Trophoblast cell (in vitro differentiated cells and primary cell): ENCODE results near the gene SEL1L2.
"Not testable (repeated sequence)": the region's sequence is repeated elsewhere in the genome, so short reads cannot be mapped to it uniquely, and the experiment has no call there.

Experiments used
- DNase-seq, 2 donors: peaks; one replicate each; pipeline ENCODE4 v3.0.0-alpha.2; 2016
- H2AFZ ChIP-seq: 2 replicates; pipeline ENCODE4 v1.6.1; 2013; ENCODE audit warnings: low read length, moderate library complexity, mild to moderate bottlenecking; ENCODE audit not compliant: insufficient read depth, poor library complexity
- H2AK5ac ChIP-seq: 2 replicates; pipeline ENCODE4 v1.6.1; 2013; ENCODE audit warnings: mild to moderate bottlenecking, low read length
- H2BK120ac ChIP-seq: 2 replicates; pipeline ENCODE4 v1.6.1; 2013; ENCODE audit warnings: low read length, mild to moderate bottlenecking, moderate library complexity; ENCODE audit not compliant: insufficient read depth, poor library complexity
- H2BK12ac ChIP-seq: 2 replicates; pipeline ENCODE4 v1.6.1; 2013; ENCODE audit warnings: mild to moderate bottlenecking, low read length, moderate library complexity
- H2BK5ac ChIP-seq: 2 replicates; pipeline ENCODE4 v1.6.1; 2013; ENCODE audit warnings: low read length, low read depth, moderate library complexity, mild to moderate bottlenecking; ENCODE audit not compliant: poor library complexity
- H3K14ac ChIP-seq: 2 replicates; pipeline ENCODE4 v1.6.1; 2013; ENCODE audit warnings: mild to moderate bottlenecking, low read length
- H3K18ac ChIP-seq: 2 replicates; pipeline ENCODE4 v1.6.1; 2013; ENCODE audit warnings: mild to moderate bottlenecking, low read length
- H3K23ac ChIP-seq: 2 replicates; pipeline ENCODE4 v1.6.1; 2013; ENCODE audit warnings: low read length
- H3K27ac ChIP-seq: 2 replicates; pipeline ENCODE4 v1.5.1; 2013; ENCODE audit warnings: low read depth, mild to moderate bottlenecking, inconsistent platforms, low read length, moderate library complexity
- H3K27me3 ChIP-seq: 2 replicates; pipeline ENCODE4 v1.6.1; 2013; ENCODE audit warnings: inconsistent platforms, mild to moderate bottlenecking, low read length, moderate library complexity; ENCODE audit not compliant: insufficient read depth
- H3K36me3 ChIP-seq, 2 experiments: 1 replicate in 1 of 2; 2 replicates in 1 of 2; pipeline ENCODE4 v1.6.1; 2013; ENCODE audit warnings: low read length in 2 of 2, mild to moderate bottlenecking in 2 of 2, moderate library complexity in 1 of 2; ENCODE audit not compliant: insufficient read depth in 2 of 2, control insufficient read depth in 1 of 2
- H3K4ac ChIP-seq: 2 replicates; pipeline ENCODE4 v1.6.1; 2013; ENCODE audit warnings: low read depth, mild to moderate bottlenecking, low read length, moderate library complexity
- H3K4me1 ChIP-seq, 2 experiments: 1 replicate in 1 of 2; 2 replicates in 1 of 2; pipeline ENCODE4 v1.6.1; 2013; ENCODE audit warnings: low read length in 2 of 2, mild to moderate bottlenecking in 2 of 2, moderate library complexity in 1 of 2; ENCODE audit not compliant: insufficient read depth in 2 of 2, control insufficient read depth in 1 of 2
- H3K4me2 ChIP-seq: 2 replicates; pipeline ENCODE4 v1.6.1; 2013; ENCODE audit warnings: inconsistent platforms, mild to moderate bottlenecking, low read length, moderate library complexity
- H3K4me3 ChIP-seq: 2 replicates; pipeline ENCODE4 v1.5.1; 2013; ENCODE audit warnings: mild to moderate bottlenecking, low read depth, low read length, inconsistent platforms
- H3K79me1 ChIP-seq: one replicate; pipeline ENCODE4 v1.6.1; 2013; ENCODE audit warnings: low read length
- H3K79me2 ChIP-seq: 2 replicates; pipeline ENCODE4 v1.6.1; 2013; ENCODE audit warnings: low read length, mild to moderate bottlenecking; ENCODE audit not compliant: control insufficient read depth, insufficient read depth, poor library complexity
- H3K9ac ChIP-seq: 2 replicates; pipeline ENCODE4 v1.6.1; 2013; ENCODE audit warnings: mild to moderate bottlenecking, low read length
- H3K9me3 ChIP-seq: 2 replicates; pipeline ENCODE4 v1.6.1; 2013; ENCODE audit warnings: low read depth, mild to moderate bottlenecking, control low read depth, inconsistent platforms, low read length; ENCODE audit not compliant: insufficient read depth
- H4K12ac ChIP-seq: 2 replicates; pipeline ENCODE4 v1.6.1; 2013; ENCODE audit warnings: low read depth, mild to moderate bottlenecking, low read length, moderate library complexity
- H4K8ac ChIP-seq: 2 replicates; pipeline ENCODE4 v1.6.1; 2013; ENCODE audit warnings: low read depth, mild to moderate bottlenecking, low read length, moderate library complexity
- H4K91ac ChIP-seq: one replicate; pipeline ENCODE4 v1.6.1; 2013; ENCODE audit warnings: low read depth, mild to moderate bottlenecking, low read length, moderate library complexity
- WGBS: extraction: QIAGEN DNeasy Blood & Tissue Kit; methylation state at CpG from one replicate; pipeline ENCODE4 v1.1.7; 2013; ENCODE audit warnings: missing lambda C conversion rate; ENCODE audit not compliant: insufficient read length, insufficient coverage; ENCODE audit errors: extremely low coverage; 5-methylcytosine and 5-hydroxymethylcytosine counted together

SEL1L2 gene

DNA sequence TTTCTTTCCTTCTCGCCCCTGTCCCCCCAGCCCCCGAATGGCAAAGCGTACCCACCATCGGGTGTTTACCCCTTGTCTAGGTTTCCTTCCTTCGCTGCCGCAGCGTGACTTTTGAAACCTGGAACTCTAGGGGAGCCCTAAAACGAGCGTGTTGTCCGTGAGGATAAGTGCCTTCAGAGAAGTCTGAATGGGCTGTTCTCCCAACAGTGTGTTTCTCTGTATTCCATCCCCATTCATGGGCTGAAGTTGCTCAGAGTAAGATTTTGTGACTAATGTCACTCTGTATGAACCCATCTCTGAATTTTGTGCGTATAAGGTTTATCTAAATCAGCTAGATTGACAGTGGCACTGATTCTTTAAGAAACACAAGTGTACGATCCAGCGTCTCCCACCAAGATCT, 5.9 kb upstream of the SEL1L2 start:
- Histone ChIP-seq H2BK120ac (no peak overlapping the region), H2AK5ac (no peak overlapping the region), H3K27ac (no peak overlapping the region), H3K4me3 (peak overlapping the region; percentile 86), H3K36me3 (no peaks in the 10 kb centered on the region), H3K18ac (no peak overlapping the region), H3K27me3 (peaks cover 7% of the 10 kb centered on the region), H2BK12ac (no peak overlapping the region), H4K12ac (no peak overlapping the region), H4K8ac (no peak overlapping the region), H3K79me2 (no peaks in the 10 kb centered on the region), H3K23ac (peak overlapping the region; percentile 73), H2AFZ (peak overlapping the region; percentile 39), H3K14ac (no peak overlapping the region), H2BK5ac (no peak overlapping the region), H3K4me1 (peaks cover 0 to 5% of the 10 kb centered on the region in 2 experiments), H4K91ac (no peak overlapping the region), H3K9ac (no peak overlapping the region), H3K4me2 (peak overlapping the region; percentile 98), H3K79me1 (no peaks in the 10 kb centered on the region), H3K4ac (no peak overlapping the region), H3K9me3 (no peaks in the 10 kb centered on the region)
- WGBS: no CpG with 5 or more reads among the region's 13 CpGs
- DNase-seq: peak in 1 of 2 donors; percentile 6

- Histone ChIP-seq H3K4me1 (peaks cover 0 to 5% of the 10 kb centered on the region in 2 experiments), H2BK5ac (no peak overlapping the region)
These were observed 5.4 kb upstream of the SEL1L2 start for GRCh38 chr20:13995841-13996240.

GRCh38 chr20:13995086-13995665, 4.8 kb upstream of the SEL1L2 start, which contains the start of gene MACROD2:
MACROD2 (plus strand) TSS chr20:13995516.
- Histone ChIP-seq H2BK12ac (no peak within 1 kb of the TSS), H3K4me3 (peak within 1 kb of the TSS; percentile 86), H3K79me1 (no peaks in the 10 kb centered on the region), H3K14ac (no peak within 1 kb of the TSS), H3K27ac (no peak within 1 kb of the TSS), H3K18ac (peak within 1 kb of the TSS; percentile 15), H3K4me2 (peak within 1 kb of the TSS; percentile 98), H2BK5ac (no peak within 1 kb of the TSS), H2AFZ (peak within 1 kb of the TSS; percentile 69), H4K91ac (no peak within 1 kb of the TSS), H2BK120ac (no peak within 1 kb of the TSS), H3K27me3 (peaks cover 7% of the 10 kb centered on the region), H4K8ac (peak within 1 kb of the TSS; percentile 59), H2AK5ac (no peak within 1 kb of the TSS), H4K12ac (no peak within 1 kb of the TSS), H3K23ac (peak within 1 kb of the TSS; percentile 73), H3K9me3 (no peaks in the 10 kb centered on the region), H3K79me2 (no peaks in the 10 kb centered on the region), H3K4ac (no peak within 1 kb of the TSS), H3K9ac (peak within 1 kb of the TSS; percentile 17), H3K36me3 (no peaks in the 10 kb centered on the region), H3K4me1 (peaks cover 0 to 5% of the 10 kb centered on the region in 2 experiments)
- peak; percentile 99 to 100 for DNase-seq
- no CpG with 5 or more reads among the region's 61 CpGs for WGBS

More at GRCh38 chr20:13995841-13996240, 5.4 kb upstream of the SEL1L2 start:
- no peak overlapping the region for H2BK12ac ChIP-seq
- H3K27ac ChIP-seq: no peak overlapping the region
- no peak overlapping the region for H3K14ac ChIP-seq
- peak overlapping the region; percentile 15 for H3K18ac ChIP-seq
- H3K9ac ChIP-seq: peak overlapping the region; percentile 17
- no peak overlapping the region for H3K4ac ChIP-seq
- no peak overlapping the region for H3K23ac ChIP-seq
- no peaks in the 10 kb centered on the region for H3K79me2 ChIP-seq
- H3K4me3 ChIP-seq: peak overlapping the region; percentile 86
- H4K12ac ChIP-seq: no peak overlapping the region
- H4K91ac ChIP-seq: no peak overlapping the region
- no peak overlapping the region for H2AK5ac ChIP-seq
- H3K36me3 ChIP-seq: no peaks in the 10 kb centered on the region
- no peak overlapping the region for H4K8ac ChIP-seq
- peak overlapping the region; percentile 39 for H2AFZ ChIP-seq
- peak in 1 of 2 donors; percentile 31 for DNase-seq
- no peaks in the 10 kb centered on the region for H3K79me1 ChIP-seq
- peak overlapping the region; percentile 98 for H3K4me2 ChIP-seq
- H3K9me3 ChIP-seq: no peaks in the 10 kb centered on the region
- H3K27me3 ChIP-seq: peaks cover 7% of the 10 kb centered on the region
- WGBS: no CpG with 5 or more reads among the region's 52 CpGs
- no peak overlapping the region for H2BK120ac ChIP-seq

DNA sequence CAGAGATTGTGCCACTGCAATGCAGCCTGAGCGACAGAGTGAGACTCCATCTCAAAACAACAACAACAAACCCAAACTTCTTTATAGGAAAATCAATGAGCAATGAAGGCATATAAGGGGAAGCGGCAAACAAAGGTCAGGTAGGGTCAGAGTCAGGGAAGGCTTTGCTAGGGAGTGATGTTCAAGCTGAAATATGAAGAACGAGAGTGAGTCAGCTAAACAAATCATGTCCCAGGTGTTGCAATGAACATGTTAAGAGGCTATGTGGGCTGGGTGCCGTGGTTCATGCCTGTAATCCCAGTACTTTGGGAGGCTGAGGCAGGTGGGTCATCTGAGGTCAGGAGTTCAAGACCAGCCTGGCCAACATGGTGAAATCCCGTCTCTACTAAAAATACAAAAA, 1.5 kb upstream of the SEL1L2 start:
- peak; percentile 70 to 75 for DNase-seq
- H3K36me3 ChIP-seq, H2BK12ac ChIP-seq, H4K12ac ChIP-seq, H3K23ac ChIP-seq, H3K27ac ChIP-seq, H3K79me1 ChIP-seq, H3K18ac ChIP-seq, H3K4me1 ChIP-seq, H3K4me2 ChIP-seq, H3K27me3 ChIP-seq, H2AFZ ChIP-seq, H3K4ac ChIP-seq, H3K9ac ChIP-seq, H3K14ac ChIP-seq, H2BK5ac ChIP-seq, H4K8ac ChIP-seq, H3K9me3 ChIP-seq, H4K91ac ChIP-seq, H2AK5ac ChIP-seq, H3K79me2 ChIP-seq, H2BK120ac ChIP-seq, H3K4me3 ChIP-seq: not testable (repeated sequence)
- WGBS: no CpG with 5 or more reads among the region's 5 CpGs
